K562 (cell line): ENCODE results near the gene GRID2IP. TPM values are rescaled to one million over a fixed set of nuclear protein-coding genes. Genes with fewer than 3 reads are reported as not detected.

ENCODE experiments used
- ARHGAP35 ChIP-seq: fragments of 450-650 bp; IDR thresholded peaks from 2 replicates; pipeline ENCODE4 v1.6.1; 2018; ENCODE audit not compliant: partially characterized antibody
- C11orf30 ChIP-seq: fragments of 450-650 bp; IDR thresholded peaks from 2 replicates; pipeline ENCODE4 v1.6.1; 2016; ENCODE audit warnings: low read depth, mild to moderate bottlenecking
- CHCHD3 ChIP-seq: fragments of 250-450 bp; sonication (Bioruptor Pico); IDR thresholded peaks from 2 replicates; pipeline ENCODE4 v2.1.2; 2022; ENCODE audit warnings: mild to moderate bottlenecking
- DEAF1 ChIP-seq: fragments of 450-650 bp; formaldehyde crosslinking; IDR thresholded peaks from 2 replicates; pipeline ENCODE4 v1.4.0; 2020; ENCODE audit warnings: mild to moderate bottlenecking, moderate library complexity
- E2F8 ChIP-seq: fragments of 450-650 bp; IDR thresholded peaks from 2 replicates; pipeline ENCODE4 v1.7.1; 2018; ENCODE audit warnings: mild to moderate bottlenecking, low read depth; ENCODE audit not compliant: partially characterized antibody
- FOSL1 ChIP-seq: fragments of 200-800 bp; sonication (Bioruptor generic); conservative IDR thresholded peaks from 2 replicates; pipeline ENCODE4 v1.6.1; 2016; ENCODE audit warnings: missing genetic modification characterization, missing compliant biosample characterization
- LCOR ChIP-seq: sonication (generic); formaldehyde crosslinking; IDR thresholded peaks from 2 replicates; pipeline ENCODE4 v1.8.0; 2022; ENCODE audit warnings: mild to moderate bottlenecking, missing genetic modification reagents
- NFXL1 ChIP-seq: fragments of 450-650 bp; formaldehyde crosslinking; IDR thresholded peaks from 2 replicates; pipeline ENCODE4 v1.4.0; 2021; ENCODE audit warnings: mild to moderate bottlenecking
- PATZ1 ChIP-seq: fragments of 250-450 bp; sonication (Bioruptor Pico); IDR thresholded peaks from 2 replicates; pipeline ENCODE4 v1.5.0; 2020; ENCODE audit warnings: mild to moderate bottlenecking, borderline replicate concordance
- RBM14 ChIP-seq: fragments of 200-400 bp; formaldehyde crosslinking; IDR thresholded peaks from 2 replicates; pipeline ENCODE4 v1.6.1; 2018; ENCODE audit warnings: low read depth, mild to moderate bottlenecking, low read length, moderate library complexity, borderline replicate concordance; ENCODE audit not compliant: insufficient read depth
- SIN3A ChIP-seq, 2 experiments: fragments of 150-350 bp in 1 of 2; IDR thresholded peaks; 2 replicates each; pipeline ENCODE4 v1.6.1; 2011 to 2016; ENCODE audit warnings: borderline replicate concordance in 2 of 2, low read depth in 2 of 2, low read length in 2 of 2, mild to moderate bottlenecking in 2 of 2, moderate library complexity in 2 of 2; ENCODE audit not compliant: control insufficient read depth in 1 of 2
- SMARCA5 ChIP-seq: fragments of 450-650 bp; IDR thresholded peaks from 2 replicates; pipeline ENCODE4 v1.6.1; 2016
- ZBTB26 ChIP-seq: fragments of 450-650 bp; formaldehyde crosslinking; IDR thresholded peaks from 2 replicates; pipeline ENCODE4 v1.4.0; 2022; ENCODE audit warnings: missing genetic modification characterization
- ZNF212 ChIP-seq: fragments of 450-650 bp; formaldehyde crosslinking; IDR thresholded peaks from 2 replicates; pipeline ENCODE4 v1.4.0; 2020; ENCODE audit warnings: mild to moderate bottlenecking
- ZNF518B ChIP-seq: fragments of 250-450 bp; sonication (Bioruptor Pico); IDR thresholded peaks from 2 replicates; pipeline ENCODE4 v1.5.0; 2021; ENCODE audit warnings: mild to moderate bottlenecking, moderate library complexity
- polyA plus RNA-seq, 8 experiments: library from polyadenylated mRNA; depleted of rRNA in 4 of 8; stranded (reverse) in 5 of 8; unstranded in 3 of 8; fragments of >200 nt; fragmentation: Nextera tagmentation in 2 of 8; fragmentation: Illumina TruSeq in 1 of 8; extraction: Ambion mirVana in 2 of 8; extraction: Trizol in 1 of 8; gene quantifications; 2 replicates each; pipeline versions ENCODE4 v1.2.1 to v1.2.3, GENCODE V29; 2011 to 2014; ENCODE audit warnings: inconsistent platforms in 1 of 8, missing spikeins in 1 of 8
- total RNA-seq, 7 experiments: library from RNA; depleted of rRNA in 6 of 7; stranded (reverse); fragments of >200 nt in 6 of 7; fragmentation: Illumina TruSeq in 2 of 7; extraction: Trizol in 2 of 7; gene quantifications; 2 replicates each; pipeline versions ENCODE4 v1.2.1 to v1.2.3, GENCODE V29; 2011 to 2021; ENCODE audit warnings: low replicate concordance in 1 of 7

Gene GRID2IP
- total and polyA plus RNA-seq, 9 of the 15 experiments (the other 6 are each of a cell fraction or from before 2014, with no cell fraction given), result not detected

DNA sequence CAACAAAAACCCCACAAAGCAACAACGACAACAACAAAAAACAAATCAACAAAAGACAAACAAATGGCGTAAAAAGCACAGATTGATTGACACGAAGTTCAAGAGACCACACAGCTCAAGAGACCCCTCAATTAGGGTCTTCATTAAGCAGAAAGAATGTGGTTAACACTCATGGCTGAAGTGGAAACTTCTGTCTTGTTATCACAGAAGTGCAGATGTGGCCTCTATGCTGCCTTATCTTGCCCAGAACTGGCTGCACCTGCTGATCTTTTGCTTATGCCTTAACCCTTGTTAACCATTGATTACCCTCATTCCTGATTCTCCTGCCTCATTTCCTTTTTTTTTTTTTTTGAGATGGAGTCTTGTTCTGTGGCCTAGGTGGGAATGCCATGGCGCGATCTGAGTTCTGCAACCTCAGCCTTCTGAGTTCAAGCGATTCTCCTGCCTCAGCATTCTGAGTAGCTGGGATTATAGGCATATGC, 100.0 kb downstream of the GRID2IP start (continued):
- TF ChIP-seq ZNF518B (CRISPR knock-in tag) (no peak), ARHGAP35 (no peak), CHCHD3 (no peak), DEAF1 (CRISPR knock-in tag) (no peak), RBM14 (no peak), ZNF212 (CRISPR knock-in tag) (no peak), FOSL1 (tag) (peak; percentile 71), SIN3A (IDR thresholded peaks at IDR 0.05; ENCODE audit: borderline replicate concordance in 2 of 2, control insufficient read depth in 1 of 2, low read depth in 2 of 2, low read length in 2 of 2) (no peak), ZBTB26 (CRISPR knock-in tag) (no peak), E2F8 (peak; percentile 70), LCOR (CRISPR knock-in tag) (peak; percentile 91), C11orf30 (peak; percentile 58; the same call in 1 of the 2 replicates), SMARCA5 (no peak), PATZ1 (CRISPR knock-in tag) (no peak), NFXL1 (no peak)
